Fibroblast of peridontal ligament (primary cell): ENCODE measurements around the gene CANT1.
A peak's percentile ranks its signal among the peaks of the same experiment; 100 is the strongest.
"Not testable (repeated sequence)": the region's sequence is repeated elsewhere in the genome, so short reads cannot be mapped to it uniquely, and the experiment has no call there.

ENCODE experiments used
- DNase-seq: peaks from one replicate; pipeline ENCODE4 v3.0.0-alpha.2; 2010; ENCODE audit errors: extremely low read depth

Gene CANT1

DNA sequence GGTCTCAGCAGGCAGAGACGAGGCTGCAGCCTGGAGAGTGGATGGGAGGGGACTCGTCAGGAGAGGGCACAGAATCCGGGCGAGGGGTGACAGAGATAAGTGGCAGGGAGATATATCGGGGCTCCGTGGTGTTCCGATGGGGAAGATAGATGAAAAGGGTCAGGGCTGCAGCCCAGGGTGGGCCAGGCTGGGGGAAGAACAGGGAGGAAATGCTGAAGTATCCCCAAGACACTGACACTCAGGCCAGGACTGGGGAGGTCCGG lies 32.0 kb downstream of the CANT1 start:
- DNase-seq: no peak

DNA sequence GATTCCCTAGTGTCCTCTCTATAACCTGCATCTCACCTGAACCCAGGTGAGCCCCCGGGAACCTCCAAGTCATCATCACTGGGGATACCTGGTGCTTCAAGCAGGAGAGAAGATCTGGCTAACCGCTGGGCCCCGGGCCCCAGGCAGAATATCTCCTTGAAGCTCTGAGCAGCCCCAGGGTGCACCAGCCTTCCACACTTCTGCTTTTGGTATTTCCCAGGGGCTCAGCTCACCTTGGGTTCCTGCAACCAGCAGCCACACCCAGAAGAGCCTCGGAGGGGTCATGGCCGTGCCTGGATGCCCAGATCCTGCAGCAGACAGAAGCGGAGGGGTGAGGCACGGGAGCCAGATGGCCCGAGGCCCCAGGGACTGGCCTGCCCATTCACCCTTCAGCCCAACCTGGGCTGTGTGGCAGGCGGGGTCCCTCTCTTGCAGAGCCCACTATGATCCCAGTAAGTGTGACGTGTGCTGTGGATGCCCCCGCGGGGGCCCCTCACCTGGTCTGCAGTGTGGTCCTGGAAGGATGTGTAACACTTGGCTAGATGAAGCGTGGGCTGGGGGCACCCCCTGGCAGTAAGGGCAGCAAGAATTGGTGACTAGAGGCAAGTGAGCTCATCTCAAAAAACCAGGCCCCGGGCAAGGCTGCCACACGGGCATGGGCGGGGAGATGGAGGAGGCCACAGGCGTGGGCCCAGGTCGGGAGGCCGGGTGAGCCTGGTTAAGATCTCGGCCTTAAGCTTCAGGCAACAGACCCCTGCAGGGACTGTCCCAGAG lies 32.5 kb downstream of the CANT1 start:
- DNase-seq: no peak

DNA sequence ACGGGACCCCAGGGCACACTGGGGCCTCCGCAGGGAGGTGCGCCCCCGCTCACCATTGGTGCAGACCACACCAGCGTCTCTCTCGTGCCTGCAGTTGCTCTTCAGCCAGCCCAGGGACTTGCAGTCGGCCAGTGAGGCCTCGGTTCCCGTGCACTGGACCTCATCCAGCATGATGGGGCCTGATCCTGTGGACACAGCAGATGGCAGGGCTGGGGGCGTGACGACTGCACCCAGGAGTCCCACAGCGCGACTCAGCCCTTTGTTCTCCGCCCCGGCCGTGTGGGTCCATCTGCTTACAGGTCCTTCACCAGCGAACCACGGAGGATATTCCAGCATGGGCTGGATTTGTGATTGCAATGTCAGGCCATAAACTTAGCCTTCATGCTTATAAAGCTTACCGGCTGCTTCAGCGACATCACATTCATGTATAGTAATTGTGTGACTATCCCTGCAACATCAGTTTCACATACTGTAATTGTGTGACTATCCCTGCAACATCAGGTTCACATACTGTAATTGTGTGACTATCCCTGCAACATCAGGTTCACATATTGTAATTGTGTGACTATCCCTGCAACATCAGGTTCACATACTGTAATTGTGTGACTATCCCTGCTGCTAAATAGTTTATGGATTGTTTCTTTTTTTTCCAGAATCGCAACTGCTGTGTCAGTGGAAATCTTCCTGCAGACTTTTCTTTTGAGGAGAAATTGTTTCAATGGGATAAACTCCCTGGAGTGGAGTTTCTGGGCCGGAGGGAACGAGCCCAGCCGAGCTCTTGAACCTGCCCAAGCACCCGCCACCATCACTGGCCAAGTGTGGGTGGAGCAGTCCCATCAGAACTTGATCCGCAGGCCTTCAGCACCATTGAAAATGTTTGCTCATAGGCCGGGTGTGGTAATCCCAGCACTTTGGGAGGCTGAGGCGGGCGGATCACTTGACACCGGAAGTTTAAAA lies 34.7 kb downstream of the CANT1 start:
- peak; percentile 88 for DNase-seq

DNA sequence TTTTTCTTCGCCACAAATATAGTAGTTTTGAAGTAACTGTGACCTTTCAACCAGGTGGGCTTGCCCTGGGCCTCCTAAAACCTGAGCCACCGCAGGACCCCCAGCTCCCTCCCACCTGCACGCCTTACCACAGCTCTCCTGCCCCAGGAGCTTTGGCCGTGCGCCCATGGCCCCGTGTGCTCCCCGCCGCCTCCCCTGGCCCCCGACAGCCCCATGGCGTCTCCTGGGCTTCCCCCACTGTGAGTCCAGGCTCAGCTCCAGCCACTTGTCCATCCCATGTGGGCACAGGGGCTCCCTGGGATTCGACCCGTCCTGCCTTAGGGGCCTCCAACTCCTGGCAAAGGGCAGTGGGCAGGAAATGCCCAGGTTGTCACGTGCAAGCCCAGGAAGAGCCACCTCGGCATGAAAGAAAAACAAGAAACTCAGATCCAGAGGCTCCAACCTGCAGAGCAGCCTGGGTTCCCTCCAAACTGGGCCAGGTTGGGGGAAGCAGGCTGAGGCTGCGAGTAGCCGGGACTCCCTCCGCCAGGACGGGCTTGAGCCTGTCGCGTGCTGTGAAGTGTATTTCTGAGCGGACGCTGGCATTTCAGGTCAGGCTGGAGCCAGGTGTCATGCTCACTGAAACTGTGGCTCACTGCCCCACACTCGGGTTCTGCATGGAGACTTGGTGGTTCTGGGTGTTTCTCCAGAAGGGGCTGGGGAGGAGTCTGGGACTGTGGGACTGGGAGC lies 35.6 kb downstream of the CANT1 start:
- DNase-seq: no peak

DNA sequence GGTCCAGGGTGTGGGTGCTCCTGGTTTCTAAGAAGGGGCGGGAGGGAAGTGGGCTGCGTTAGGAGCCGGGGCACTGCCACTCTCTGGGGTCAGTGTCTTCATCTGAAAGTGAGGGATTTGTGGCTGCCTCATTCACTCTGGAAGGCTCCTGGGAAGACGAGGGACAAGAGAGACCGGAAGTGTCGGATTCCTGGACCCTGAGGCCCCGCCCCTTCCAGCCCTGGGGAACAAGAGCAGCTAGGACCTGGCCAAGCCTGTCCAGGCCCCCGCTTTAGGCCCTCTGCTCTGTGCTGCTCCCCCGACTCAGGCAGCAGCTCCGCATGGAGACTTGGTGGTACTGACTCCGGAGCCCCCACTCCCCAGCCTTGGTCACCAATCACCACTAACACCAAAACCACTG lies 36.4 kb downstream of the CANT1 start:
- DNase-seq: no peak

DNA sequence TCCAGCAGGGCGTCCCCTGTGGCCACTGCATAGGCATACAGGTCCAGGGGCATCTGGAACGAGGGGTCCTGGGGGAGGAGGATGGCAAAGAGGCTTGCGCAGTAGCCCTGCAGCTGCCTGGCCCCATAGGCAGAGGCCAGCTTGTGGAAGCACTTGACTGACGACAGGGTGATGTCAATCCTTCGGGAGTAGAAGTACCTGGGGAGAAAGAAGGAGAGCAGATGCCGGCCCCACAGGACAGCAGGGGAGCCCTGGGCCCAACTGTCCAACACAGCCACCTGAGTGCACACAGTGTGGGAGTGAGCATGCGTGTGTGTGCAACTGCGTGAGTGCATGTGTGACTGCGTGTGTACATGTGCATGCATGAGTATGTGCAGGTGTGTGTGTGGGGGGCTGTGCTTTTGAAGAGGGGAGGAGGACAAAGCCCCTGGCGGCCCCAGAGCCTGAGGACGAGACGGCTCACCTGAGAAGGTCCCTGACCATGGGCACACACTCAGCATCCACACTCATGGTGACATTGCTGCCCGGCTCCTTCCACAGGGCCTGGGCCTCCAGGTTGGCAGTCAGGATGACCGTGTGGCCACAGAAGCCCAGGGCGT lies 37.0 kb downstream of the CANT1 start:
- DNase-seq: no peak

DNA sequence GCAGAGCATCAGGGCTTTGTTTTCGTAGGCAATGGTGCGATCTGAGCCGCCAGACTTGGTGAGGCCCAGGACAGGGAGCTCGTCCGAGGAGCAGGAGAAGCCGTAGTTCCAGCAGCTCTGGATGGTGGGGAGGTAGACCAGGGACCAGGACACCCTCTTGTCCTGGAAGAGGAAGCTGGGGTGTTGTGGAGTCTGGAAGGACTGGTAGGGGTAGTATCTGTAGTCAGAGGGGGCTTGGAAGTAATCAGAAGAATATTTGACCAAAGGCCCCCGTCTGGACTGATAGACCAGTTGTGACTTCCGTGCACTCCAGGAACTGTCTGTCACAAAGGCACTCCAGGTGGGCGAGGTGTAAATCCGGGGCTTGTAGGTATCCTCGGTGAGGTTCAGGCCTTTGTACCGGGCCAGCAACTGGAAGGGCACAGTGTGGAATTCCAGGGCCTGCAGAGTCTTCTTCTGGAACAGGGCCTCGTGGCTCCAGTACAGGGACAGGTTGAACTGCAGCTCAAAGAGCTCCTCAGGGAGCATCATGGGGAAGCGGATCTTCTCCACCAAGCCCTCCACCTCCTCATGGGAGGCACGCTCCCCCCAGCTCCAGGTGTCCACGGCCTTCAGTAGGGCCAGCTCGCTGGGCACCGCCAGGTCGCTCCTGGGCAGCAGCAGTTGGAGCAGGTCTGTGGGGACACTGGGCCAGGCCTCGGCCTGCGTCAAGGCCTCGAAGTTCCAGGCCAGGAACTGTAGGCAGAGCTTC lies 37.6 kb downstream of the CANT1 start:
- no peak for DNase-seq

DNA sequence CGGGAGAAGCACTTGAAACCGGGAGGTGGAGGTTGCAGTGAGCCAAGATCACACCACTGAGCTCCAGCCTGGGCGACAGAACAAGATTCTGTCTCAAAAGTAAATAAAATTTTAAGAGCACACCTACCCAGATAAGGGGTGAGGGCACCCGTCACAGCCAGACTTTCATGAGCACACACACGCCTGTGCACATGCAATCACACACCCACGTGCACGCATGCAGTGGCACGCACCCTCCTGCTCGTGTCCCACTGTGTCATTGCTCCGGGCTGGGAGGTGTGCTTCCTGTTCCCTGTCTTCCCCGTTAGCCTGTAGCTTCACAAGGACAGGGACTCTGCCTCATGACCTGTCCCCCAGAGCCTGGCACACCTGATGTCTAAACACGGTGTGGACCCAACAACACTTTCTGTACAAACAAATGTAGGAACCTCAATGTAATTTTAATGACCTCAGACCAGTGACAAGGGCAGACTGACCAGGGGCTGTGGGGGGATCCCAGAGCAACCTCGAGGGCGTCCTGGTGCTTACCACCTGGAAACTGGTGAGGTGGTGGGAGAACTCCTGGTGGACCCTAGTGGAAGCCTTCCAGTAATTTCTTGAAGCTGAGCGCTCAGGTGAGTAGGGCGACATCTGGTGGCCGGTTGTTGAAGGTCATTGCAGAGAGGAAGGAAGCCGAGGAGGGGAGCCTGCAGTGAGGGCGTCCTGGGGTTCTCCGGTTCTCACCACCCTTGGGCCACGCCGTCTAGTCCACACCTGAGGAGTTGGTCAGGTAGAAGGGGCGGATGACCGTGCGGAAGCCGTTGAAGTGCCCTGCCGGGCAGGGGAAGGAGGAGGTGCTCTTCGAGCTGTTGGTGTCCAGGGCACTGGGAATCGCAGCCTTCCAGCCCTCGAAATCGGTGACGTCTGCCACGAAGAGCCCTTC lies 38.5 kb downstream of the CANT1 start:
- DNase-seq: peak; percentile 75

DNA sequence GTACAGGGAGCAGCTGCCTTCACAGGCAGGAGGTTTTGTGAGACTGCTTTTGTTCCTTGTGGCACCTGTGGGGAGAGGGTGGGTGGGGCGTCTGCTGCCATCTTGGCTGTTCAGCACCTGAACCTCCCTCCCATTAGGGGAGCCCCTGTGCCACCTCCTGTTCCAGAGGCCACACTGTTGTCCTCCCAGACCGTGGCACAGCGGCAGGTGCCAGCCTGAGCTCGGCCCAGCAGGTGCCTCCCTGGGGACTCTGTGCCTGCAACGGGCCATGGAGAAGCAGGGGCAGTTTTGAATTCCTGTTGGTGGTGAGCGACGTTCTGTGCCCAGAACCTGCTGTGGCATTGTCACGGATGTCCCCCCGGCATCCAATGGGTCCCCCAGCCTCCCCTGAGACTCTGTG lies 39.7 kb downstream of the CANT1 start:
- DNase-seq: no peak

DNA sequence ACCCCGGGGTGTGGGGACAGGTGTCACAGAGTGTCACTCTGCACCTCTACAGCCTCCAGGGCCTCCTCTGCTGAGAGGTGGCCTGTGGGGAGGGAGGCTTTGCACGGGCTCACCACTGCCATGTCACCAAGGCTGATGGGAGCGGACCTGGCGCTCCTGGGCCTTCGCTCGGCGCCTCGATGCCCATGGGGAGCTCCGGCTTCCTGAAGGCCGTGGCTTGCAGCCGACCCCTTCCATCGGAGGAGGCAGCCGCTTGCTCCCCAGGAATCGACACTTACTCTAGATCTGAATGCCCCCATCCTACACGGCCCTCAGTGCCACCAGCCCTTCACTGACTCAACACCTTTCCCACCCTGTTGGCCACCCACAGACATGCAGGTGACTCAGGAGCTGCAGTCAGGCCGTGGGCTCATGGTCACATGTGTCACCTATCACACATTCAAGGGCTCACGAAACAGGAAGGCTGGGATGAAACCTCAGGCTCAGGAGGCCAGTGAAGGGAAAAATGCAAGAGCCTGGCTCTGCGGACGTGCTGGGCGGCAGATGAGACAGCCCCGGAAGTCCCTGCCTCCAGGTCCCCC lies 41.7 kb downstream of the CANT1 start:
- DNase-seq: no peak

DNA sequence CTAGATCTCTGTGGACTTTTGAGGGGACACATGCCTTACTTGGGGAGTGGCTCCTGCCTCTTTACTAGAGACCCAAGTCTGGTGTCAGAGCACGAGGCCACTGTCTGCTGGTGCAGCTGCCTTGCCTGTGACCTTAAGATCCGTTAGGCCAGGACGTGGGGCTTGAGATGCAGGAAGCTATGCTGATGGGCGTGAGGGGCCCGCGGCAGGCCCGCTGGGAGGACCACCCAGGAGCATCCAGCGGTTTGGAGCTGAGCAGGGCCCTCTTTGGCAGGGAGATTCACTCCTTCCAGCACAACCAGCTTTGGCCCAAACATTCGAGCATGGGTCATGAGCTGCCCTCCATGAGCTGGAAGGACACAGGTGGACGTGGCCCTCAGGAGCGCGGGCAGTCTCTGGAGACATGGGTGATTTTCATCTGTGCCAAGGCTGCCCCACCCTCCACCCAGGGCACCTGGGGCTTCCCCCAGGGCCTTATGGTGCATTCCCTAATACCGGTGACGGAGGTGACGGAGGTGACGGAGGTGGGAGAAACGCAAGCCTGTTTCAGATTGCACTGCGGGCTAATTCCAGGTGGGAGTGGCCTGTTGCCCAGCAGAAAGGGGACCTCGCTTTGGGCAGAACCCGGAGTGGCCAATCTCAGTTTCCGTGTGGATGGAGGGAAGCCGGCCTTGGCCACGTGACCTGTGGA lies 42.5 kb downstream of the CANT1 start:
- DNase-seq: no peak

DNA sequence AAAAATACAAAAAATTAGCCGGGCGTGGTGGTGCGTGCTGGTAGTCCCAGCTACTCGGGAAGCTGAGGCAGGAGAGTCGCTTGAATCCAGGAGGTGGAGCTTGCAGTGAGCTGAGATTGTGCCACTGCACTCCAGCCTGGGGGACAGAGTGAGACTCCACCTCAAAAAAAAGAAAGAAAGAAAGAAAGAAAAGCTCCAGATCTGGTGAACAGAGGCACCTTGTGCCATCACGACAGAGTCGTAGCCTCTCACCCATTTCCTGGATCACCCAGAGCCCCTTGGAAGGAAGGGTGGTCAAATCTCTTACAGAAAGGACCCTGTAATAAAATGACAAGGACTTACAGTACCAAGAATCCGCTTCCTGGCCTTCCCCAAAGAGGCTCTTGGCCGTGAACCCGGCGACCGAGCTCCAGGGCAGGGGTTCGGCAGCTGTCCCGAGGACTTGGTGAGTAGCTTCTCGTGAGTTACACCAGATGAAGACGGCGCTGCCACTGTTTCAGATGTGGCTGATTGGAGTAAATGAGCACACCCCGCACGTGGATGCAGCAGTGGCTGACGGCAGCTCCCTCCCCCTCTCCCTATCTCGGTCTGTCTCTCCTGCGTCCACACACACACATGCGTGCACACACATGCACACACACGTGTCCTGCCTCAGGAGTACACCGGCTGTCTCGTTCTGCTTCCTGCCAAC lies 43.3 kb downstream of the CANT1 start:
- no peak for DNase-seq

DNA sequence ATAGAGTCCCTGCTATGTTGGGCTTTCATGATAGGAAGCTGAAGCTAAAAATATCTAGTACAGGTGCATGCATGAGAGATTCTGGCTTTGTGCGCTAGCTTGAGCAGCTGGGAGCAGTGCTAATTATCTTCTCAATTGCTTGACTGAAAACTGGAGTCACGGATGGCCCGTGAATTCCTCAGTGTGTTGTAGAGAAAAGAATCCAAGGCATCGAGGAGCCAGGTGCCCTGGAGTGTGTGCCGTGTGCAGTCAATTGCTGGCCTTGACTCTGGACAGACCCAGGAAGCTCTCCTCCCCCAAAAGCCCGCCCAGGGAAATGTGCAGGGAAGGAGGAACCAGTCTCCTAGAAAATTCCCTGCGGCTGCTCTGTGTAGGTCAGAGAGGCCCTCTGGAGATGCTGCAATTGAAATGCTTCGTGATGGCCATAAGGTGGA lies 44.1 kb downstream of the CANT1 start:
- DNase-seq: no peak

DNA sequence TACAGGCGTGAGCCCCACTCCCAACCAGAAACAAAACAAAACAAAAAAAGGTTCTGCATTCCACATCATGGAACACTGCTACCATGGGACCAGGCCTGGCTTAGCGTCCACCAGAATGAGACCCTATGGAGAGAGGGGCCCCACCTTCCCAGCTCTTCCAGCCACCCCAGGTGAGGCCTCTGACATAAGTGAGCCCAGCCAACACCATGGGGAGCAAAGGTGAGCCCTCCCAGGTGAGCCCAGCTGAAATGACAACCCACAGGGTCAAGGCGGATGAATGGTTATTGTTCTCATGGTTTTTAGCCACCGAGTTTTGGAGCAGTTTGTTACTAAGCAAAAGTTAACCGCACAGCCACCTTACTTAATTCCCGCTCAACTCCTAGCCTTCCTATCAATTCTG lies 46.2 kb downstream of the CANT1 start:
- DNase-seq: no peak

DNA sequence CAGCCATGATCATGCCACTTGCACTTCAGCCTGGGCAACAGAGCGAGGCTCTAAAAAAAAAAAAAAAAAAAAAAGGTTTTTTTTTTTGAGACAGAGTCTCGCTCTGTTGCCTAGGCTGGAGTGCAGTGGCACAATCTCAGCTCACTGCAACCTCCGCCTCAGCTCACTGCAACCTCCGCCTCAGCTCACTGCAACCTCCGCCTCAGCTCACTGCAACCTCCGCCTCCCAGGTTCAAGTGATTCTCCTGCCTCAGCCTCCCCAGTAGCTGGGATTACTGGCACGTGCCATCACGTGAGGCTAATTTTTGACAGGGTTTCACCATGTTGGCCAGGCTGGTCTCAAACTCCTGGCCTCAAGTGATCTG lies 46.6 kb downstream of the CANT1 start:
- DNase-seq: not testable (repeated sequence)

DNA sequence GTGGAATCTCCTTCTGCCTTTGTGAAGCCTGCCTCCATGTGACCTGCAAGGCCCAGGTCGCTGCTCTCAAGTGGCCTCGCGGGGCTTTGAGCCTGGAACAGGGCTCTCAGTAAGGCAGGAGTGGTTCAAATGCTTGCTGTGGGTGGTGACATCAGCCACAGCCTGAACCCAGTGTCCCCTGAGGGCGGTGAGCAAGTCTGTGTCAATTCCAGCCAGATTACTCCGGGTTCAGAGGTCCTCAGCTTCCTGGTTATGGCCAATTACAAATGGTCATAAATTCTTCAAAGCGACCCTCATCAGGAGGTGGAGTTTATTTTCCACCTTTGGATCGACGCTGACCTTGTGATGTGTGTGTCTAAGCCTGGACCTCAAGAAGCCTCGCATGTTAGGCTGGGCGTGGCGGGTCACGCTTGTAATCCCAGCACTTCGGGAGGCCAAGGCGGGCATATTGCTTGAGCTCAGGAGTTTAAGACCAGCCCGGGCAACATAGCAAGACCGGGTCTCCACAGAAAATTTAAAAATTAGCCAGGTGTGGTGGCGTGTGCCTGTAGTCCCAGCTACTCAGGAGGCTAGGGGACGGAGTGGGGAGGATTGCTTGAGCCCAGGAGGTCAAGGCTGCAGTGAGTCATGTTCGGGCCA lies 47.1 kb downstream of the CANT1 start:
- DNase-seq: no peak

DNA sequence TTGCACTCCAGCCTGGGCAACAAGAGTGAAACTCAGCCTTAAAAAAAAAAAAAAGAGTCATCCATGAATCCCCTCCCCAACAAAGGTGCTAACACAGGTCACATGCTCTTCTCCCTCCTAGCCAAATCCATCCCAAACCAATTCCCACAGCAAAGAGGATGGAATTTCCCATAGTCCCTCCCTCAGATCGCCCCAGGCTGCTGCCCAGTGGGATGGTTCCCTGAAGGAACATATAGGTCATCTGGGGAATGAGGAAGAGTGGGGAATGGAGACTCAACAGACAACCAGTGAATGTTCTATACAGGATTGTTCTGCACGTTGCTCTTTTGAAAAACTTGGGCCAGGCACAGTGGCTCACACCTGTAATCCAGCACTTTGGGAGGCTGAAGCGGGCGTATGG lies 48.0 kb downstream of the CANT1 start:
- DNase-seq: no peak

DNA sequence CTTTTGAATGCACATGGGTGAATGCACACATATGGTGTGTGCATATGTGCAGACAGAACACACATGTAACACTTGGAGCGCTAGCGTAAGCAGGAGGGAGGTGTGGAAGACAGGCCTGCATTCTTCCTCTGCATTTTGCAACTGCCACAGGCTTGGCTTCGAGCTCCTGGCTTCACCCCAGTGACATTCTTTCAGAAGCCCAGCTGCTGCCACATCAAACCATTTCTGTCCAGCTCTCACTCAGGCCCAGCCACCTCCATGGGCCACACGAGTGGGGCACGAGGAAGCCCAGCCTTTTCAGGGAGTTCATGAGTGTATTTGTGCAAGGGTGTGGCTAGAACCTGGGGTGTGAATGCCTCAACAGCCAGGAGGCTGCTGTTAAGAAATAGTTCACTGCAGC lies 48.6 kb downstream of the CANT1 start:
- DNase-seq: no peak
